22Rv1 (cell line): ENCODE results near the gene EIF1AX.
"Not testable (repeated sequence)": the region's sequence is repeated elsewhere in the genome, so short reads cannot be mapped to it uniquely, and the experiment has no call there.

Source experiments
- H3K27ac ChIP-seq: fragments of 450-650 bp; 2 replicates; pipeline ENCODE4 v1.5.1; 2017
- CTCF ChIP-seq: fragments of 450-650 bp; IDR thresholded peaks from 2 replicates; pipeline ENCODE4 v1.5.1; 2017; ENCODE audit warnings: mild to moderate bottlenecking
- ZFX ChIP-seq: fragments of 450-650 bp; IDR thresholded peaks from 2 replicates; pipeline ENCODE4 v1.6.1; 2017; ENCODE audit warnings: antibody characterized with exemption, borderline replicate concordance

The EIF1AX gene

DNA sequence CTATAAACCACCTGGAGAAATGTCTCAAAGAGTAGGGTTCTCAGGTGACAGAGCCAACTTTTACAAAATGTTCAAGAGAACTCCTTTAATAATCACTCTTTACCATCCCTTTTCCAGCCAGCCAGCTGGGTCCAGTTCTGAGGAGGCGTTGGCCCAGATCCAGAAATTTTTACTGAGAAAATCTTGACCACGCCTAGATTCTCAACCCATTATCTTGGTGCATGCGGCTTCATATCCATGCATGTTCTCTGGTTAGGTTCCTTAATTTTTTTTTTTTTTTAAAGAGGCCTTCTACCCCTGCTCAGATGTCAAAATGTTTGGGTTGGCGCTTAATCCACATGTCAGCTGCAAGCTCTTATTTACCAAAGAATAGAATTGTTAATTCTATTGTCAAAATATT is 13.0 kb downstream of the EIF1AX start:
- TF ChIP-seq ZFX (no peak), CTCF (no peak)
- no peak overlapping the region; the same call in 1 of the 2 replicates for H3K27ac ChIP-seq

- H3K27ac ChIP-seq = not testable (repeated sequence)
These were observed 14.2 kb downstream of the EIF1AX start for GRCh38 chrX:20127440-20127839.

- H3K27ac ChIP-seq = not testable (repeated sequence)
These were observed 14.8 kb downstream of the EIF1AX start for GRCh38 chrX:20126833-20127232.

- no peak overlapping the region for H3K27ac ChIP-seq
- TF ChIP-seq ZFX (no peak), CTCF (no peak)
These were observed 16.7 kb downstream of the EIF1AX start for GRCh38 chrX:20124964-20125363.

- TF ChIP-seq CTCF (no peak), ZFX (no peak)
- no peak overlapping the region for H3K27ac ChIP-seq
These were observed 23.4 kb downstream of the EIF1AX start for GRCh38 chrX:20118065-20118824.

DNA sequence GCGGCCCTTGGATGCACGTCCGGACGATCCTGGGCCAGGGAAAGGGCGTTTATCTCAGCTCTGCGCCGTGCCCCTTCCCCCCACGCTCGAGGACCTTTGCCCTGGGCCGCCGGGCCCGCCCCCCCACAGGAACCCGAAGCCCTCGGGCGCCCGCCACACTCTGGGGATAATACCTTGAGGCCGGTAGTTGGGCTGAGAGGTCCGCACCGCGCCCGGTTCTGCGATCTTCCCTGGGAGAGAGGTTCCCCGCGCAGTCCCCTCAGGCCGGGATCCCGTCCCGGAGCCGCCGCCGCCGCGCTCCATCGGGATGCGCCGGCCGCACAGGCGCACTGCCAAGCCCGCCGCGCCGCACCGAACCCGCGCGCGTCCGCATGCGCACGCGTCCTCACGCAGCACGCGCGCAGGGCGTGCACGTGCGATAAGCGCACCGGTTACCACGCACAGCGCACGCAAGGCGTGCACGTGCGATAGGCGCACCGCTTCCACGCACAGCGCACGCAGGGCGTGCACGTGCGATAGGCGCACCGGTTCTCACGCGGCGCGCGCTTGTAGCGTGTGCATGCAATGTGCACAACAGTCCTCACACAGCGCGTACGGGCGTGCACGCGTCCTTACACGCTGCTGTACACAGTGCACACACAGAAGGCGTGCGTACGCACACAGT is 24.9 kb downstream of the EIF1AX start, which contains the start of gene MAP7D2:
Gene MAP7D2, minus strand, starts transcription at position 331 of the 664 bp plus-strand sequence. Its CDS starts 28 bp downstream, at position 303.
- no peak for TF ChIP-seq CTCF
- no peak for TF ChIP-seq ZFX
- H3K27ac ChIP-seq = no peak within 1 kb of the TSS

- no peak overlapping the region for H3K27ac ChIP-seq
- TF ChIP-seq ZFX (no peak), CTCF (no peak)
These were observed 25.5 kb downstream of the EIF1AX start for GRCh38 chrX:20116087-20116576.

GRCh38 chrX:20112022-20112774 is 29.4 kb downstream of the EIF1AX start:
- H3K27ac ChIP-seq = no peak overlapping the region
- TF ChIP-seq ZFX (no peak), CTCF (no peak)
